ENCODE results near the gene HNRNPD.
A peak's percentile ranks its signal among the peaks of the same experiment; 100 is the strongest.
"Not testable (repeated sequence)": the region's sequence is repeated elsewhere in the genome, so short reads cannot be mapped to it uniquely, and the experiment has no call there.

Gene HNRNPD

GRCh38 chr4:82373486-82373815 lies 340 bp downstream of the HNRNPD start:
- DNase-seq (ENCODE audit: extremely low read depth in 1 of 2, low read depth in 1 of 2): peak; percentile 17 to 24

- peak; percentile 58 to 79 for DNase-seq (ENCODE audit: extremely low read depth in 1 of 2, low read depth in 1 of 2)
Observed at GRCh38 chr4:82372517-82373485, 990 bp downstream of the HNRNPD start.

GRCh38 chr4:82371497-82371896 lies 2.3 kb downstream of the HNRNPD start:
- no peak for DNase-seq (ENCODE audit: extremely low read depth in 1 of 2, low read depth in 1 of 2)

GRCh38 chr4:82367438-82368097 lies 6.2 kb downstream of the HNRNPD start:
- DNase-seq (ENCODE audit: extremely low read depth in 1 of 2, low read depth in 1 of 2): no peak

- not testable (repeated sequence) for DNase-seq (ENCODE audit: extremely low read depth in 1 of 2, low read depth in 1 of 2)
Observed at GRCh38 chr4:82366431-82366830, 7.4 kb downstream of the HNRNPD start.

- DNase-seq (ENCODE audit: extremely low read depth in 1 of 2, low read depth in 1 of 2): no peak
Observed at GRCh38 chr4:82363896-82364487, 9.8 kb downstream of the HNRNPD start.

GRCh38 chr4:82362565-82362964 lies 11.2 kb downstream of the HNRNPD start:
- DNase-seq (ENCODE audit: extremely low read depth in 1 of 2, low read depth in 1 of 2): no peak

GRCh38 chr4:82360298-82361177 lies 13.3 kb downstream of the HNRNPD start:
- DNase-seq (ENCODE audit: extremely low read depth in 1 of 2, low read depth in 1 of 2): no peak

GRCh38 chr4:82358847-82359246 lies 14.9 kb downstream of the HNRNPD start:
- DNase-seq (ENCODE audit: extremely low read depth in 1 of 2, low read depth in 1 of 2): no peak

GRCh38 chr4:82357640-82358039 lies 16.2 kb downstream of the HNRNPD start:
- no peak for DNase-seq (ENCODE audit: extremely low read depth in 1 of 2, low read depth in 1 of 2)

GRCh38 chr4:82354788-82355187 lies 19.0 kb downstream of the HNRNPD start:
- no peak for DNase-seq (ENCODE audit: extremely low read depth in 1 of 2, low read depth in 1 of 2)

GRCh38 chr4:82352825-82353366 lies 20.9 kb downstream of the HNRNPD start:
- no peak for DNase-seq (ENCODE audit: extremely low read depth in 1 of 2, low read depth in 1 of 2)

- DNase-seq (ENCODE audit: extremely low read depth in 1 of 2, low read depth in 1 of 2): no peak
Observed at GRCh38 chr4:82352118-82352824, 21.5 kb downstream of the HNRNPD start.

GRCh38 chr4:82346126-82346525 lies 27.7 kb downstream of the HNRNPD start:
- no peak for DNase-seq (ENCODE audit: extremely low read depth in 1 of 2, low read depth in 1 of 2)

- no peak for DNase-seq (ENCODE audit: extremely low read depth in 1 of 2, low read depth in 1 of 2)
Observed at GRCh38 chr4:82335043-82335442, 38.7 kb downstream of the HNRNPD start.

GRCh38 chr4:82333641-82334040 lies 40.1 kb downstream of the HNRNPD start:
- not testable (repeated sequence) for DNase-seq (ENCODE audit: extremely low read depth in 1 of 2, low read depth in 1 of 2)

- DNase-seq (ENCODE audit: extremely low read depth in 1 of 2, low read depth in 1 of 2): no peak
Observed at GRCh38 chr4:82331814-82332213, 42.0 kb downstream of the HNRNPD start.

- DNase-seq (ENCODE audit: extremely low read depth in 1 of 2, low read depth in 1 of 2): no peak
Observed at GRCh38 chr4:82320351-82320750, 53.4 kb downstream of the HNRNPD start.

- not testable (repeated sequence) for DNase-seq (ENCODE audit: extremely low read depth in 1 of 2, low read depth in 1 of 2)
Observed at GRCh38 chr4:82303063-82303462, 70.7 kb downstream of the HNRNPD start.

All from stimulated activated CD8-positive, alpha-beta memory T cell treated with anti-CD3 and anti-CD28 coated beads, Interleukin-7, amount 100 ng/mL, for 48 hours (primary cell).